GM18520 (cell line): ENCODE data around the gene DNAH14.

Experiments
- ATAC-seq: cut with Tn5 transposase; IDR thresholded peaks from one replicate; pipeline ENCODE4 v1.9.1; 2021; ENCODE audit not compliant: unreplicated experiment

DNAH14 gene

GRCh38 chr1:225425201-225425786, 495.8 kb downstream of the DNAH14 start:
- ATAC-seq: no peak

- ATAC-seq: no peak
These were observed 497.1 kb downstream of the DNAH14 start for GRCh38 chr1:225426395-225427234.

- peak; percentile 22 for ATAC-seq
These were observed 498.0 kb downstream of the DNAH14 start, which contains the start of gene LBR for GRCh38 chr1:225427235-225428067. Gene LBR, minus strand, starts transcription at chr1:225428038. Its CDS starts 3,963 bp downstream, at chr1:225424075.

- peak; percentile 88 for ATAC-seq
These were observed 498.8 kb downstream of the DNAH14 start for GRCh38 chr1:225428068-225428880.

GRCh38 chr1:225428881-225429455, 499.5 kb downstream of the DNAH14 start:
- ATAC-seq: no peak

GRCh38 chr1:225430301-225430700, 500.8 kb downstream of the DNAH14 start:
- ATAC-seq: no peak

- ATAC-seq: no peak
These were observed 501.8 kb downstream of the DNAH14 start for GRCh38 chr1:225431081-225431863.

- ATAC-seq: no peak
These were observed 504.6 kb downstream of the DNAH14 start for GRCh38 chr1:225434046-225434445.

GRCh38 chr1:225435076-225435475, 505.6 kb downstream of the DNAH14 start:
- no peak for ATAC-seq

GRCh38 chr1:225435487-225435886, 506.0 kb downstream of the DNAH14 start:
- ATAC-seq: no peak

- no peak for ATAC-seq
These were observed 506.5 kb downstream of the DNAH14 start for GRCh38 chr1:225435957-225436392.

GRCh38 chr1:225437710-225438437, 508.4 kb downstream of the DNAH14 start:
- ATAC-seq: no peak

- ATAC-seq: no peak
These were observed 511.1 kb downstream of the DNAH14 start for GRCh38 chr1:225440380-225441221.

- ATAC-seq: no peak
These were observed 512.0 kb downstream of the DNAH14 start for GRCh38 chr1:225441314-225442122.

GRCh38 chr1:225442123-225442505, 512.6 kb downstream of the DNAH14 start:
- ATAC-seq: no peak

- ATAC-seq: no peak
These were observed 516.4 kb downstream of the DNAH14 start for GRCh38 chr1:225445639-225446594.
